SK-N-SH treated with all-trans-retinoic acid at 6 μM for 48 hours (cell line): ENCODE measurements around the gene CCDC150.

ENCODE experiments used
- CREB5 ChIP-seq: fragments of 250-450 bp; sonication (Bioruptor Pico); IDR thresholded peaks from 2 replicates; pipeline ENCODE4 v1.5.1; 2020; ENCODE audit warnings: low read depth, mild to moderate bottlenecking, moderate library complexity
- CSDC2 ChIP-seq: fragments of 250-450 bp; sonication (Bioruptor Pico); IDR thresholded peaks from 2 replicates; pipeline ENCODE4 v1.5.0; 2020; ENCODE audit warnings: mild to moderate bottlenecking, moderate library complexity
- ESRRG ChIP-seq: fragments of 250-450 bp; sonication (Bioruptor Pico); IDR thresholded peaks from 2 replicates; pipeline ENCODE4 v1.6.1; 2021; ENCODE audit warnings: mild to moderate bottlenecking
- GLIS3 ChIP-seq: fragments of 250-450 bp; sonication (Bioruptor Pico); IDR thresholded peaks from 2 replicates; pipeline ENCODE4 v1.5.0; 2020; ENCODE audit warnings: mild to moderate bottlenecking, moderate library complexity
- OSR1 ChIP-seq: fragments of 250-450 bp; sonication (Bioruptor Pico); IDR thresholded peaks from 2 replicates; pipeline ENCODE4 v1.8.0; 2022; ENCODE audit warnings: moderate library complexity, mild to moderate bottlenecking, inconsistent platforms
- PPARA ChIP-seq: fragments of 250-450 bp; sonication (Bioruptor Pico); IDR thresholded peaks from 2 replicates; pipeline ENCODE4 v1.5.0; 2020; ENCODE audit warnings: mild to moderate bottlenecking, borderline replicate concordance
- RARB ChIP-seq: fragments of 250-450 bp; sonication (Bioruptor Pico); IDR thresholded peaks from 2 replicates; pipeline ENCODE4 v1.8.0; 2021; ENCODE audit warnings: mild to moderate bottlenecking, moderate library complexity
- SNAI2 ChIP-seq: fragments of 250-450 bp; sonication (Bioruptor Pico); IDR thresholded peaks from 2 replicates; pipeline ENCODE4 v1.5.0; 2020; ENCODE audit warnings: mild to moderate bottlenecking, moderate library complexity
- TCF4 ChIP-seq: fragments of 250-450 bp; sonication (Bioruptor Pico); IDR thresholded peaks from 2 replicates; pipeline ENCODE4 v1.8.0; 2021; ENCODE audit warnings: mild to moderate bottlenecking, moderate library complexity, borderline replicate concordance
- TSHZ2 ChIP-seq: fragments of 250-450 bp; sonication (Bioruptor Pico); IDR thresholded peaks from 2 replicates; pipeline ENCODE4 v1.5.0; 2020; ENCODE audit warnings: mild to moderate bottlenecking, moderate library complexity
- ZFP3 ChIP-seq: fragments of 250-450 bp; sonication (Bioruptor Pico); IDR thresholded peaks from 2 replicates; pipeline ENCODE4 v1.5.0; 2020; ENCODE audit warnings: mild to moderate bottlenecking, moderate library complexity
- ZFP30 ChIP-seq: fragments of 450-650 bp; formaldehyde crosslinking; IDR thresholded peaks from 2 replicates; pipeline ENCODE4 v1.5.0; 2022; ENCODE audit warnings: mild to moderate bottlenecking, moderate library complexity
- ZNF565 ChIP-seq: fragments of 450-650 bp; formaldehyde crosslinking; conservative IDR thresholded peaks from 2 replicates; pipeline ENCODE4 v1.5.0; 2020; ENCODE audit warnings: low read depth, mild to moderate bottlenecking, moderate library complexity
- ZNF8 ChIP-seq: fragments of 450-650 bp; formaldehyde crosslinking; IDR thresholded peaks from 2 replicates; pipeline ENCODE4 v1.5.0; 2020; ENCODE audit warnings: mild to moderate bottlenecking, moderate library complexity

- no peak for TF ChIP-seq ZNF8 (CRISPR knock-in tag)
- no peak for TF ChIP-seq ZFP30 (CRISPR knock-in tag)
- no peak for TF ChIP-seq SNAI2 (CRISPR knock-in tag)
- TF ChIP-seq OSR1 = no peak
- no peak for TF ChIP-seq ESRRG (CRISPR knock-in tag)
- TF ChIP-seq ZFP3 (CRISPR knock-in tag) = no peak
- TF ChIP-seq TCF4 = no peak
- TF ChIP-seq ZNF565 (CRISPR knock-in tag) = no peak
- no peak for TF ChIP-seq RARB (CRISPR knock-in tag)
- no peak for TF ChIP-seq PPARA (CRISPR knock-in tag)
- TF ChIP-seq TSHZ2 (CRISPR knock-in tag) = no peak
- no peak for TF ChIP-seq CREB5 (CRISPR knock-in tag)
- TF ChIP-seq GLIS3 = no peak
- no peak for TF ChIP-seq CSDC2 (CRISPR knock-in tag)
These were observed 111.6 kb downstream of the CCDC150 start for GRCh38 chr2:196750977-196751631.
